Kidney tubule cell (primary cell): ENCODE measurements around the gene HOXA7.

Experiments
- DNase-seq: peaks from one replicate; pipeline ENCODE4 v3.0.0-alpha.2; 2018; ENCODE audit warnings: low spot score

Gene HOXA7

DNA sequence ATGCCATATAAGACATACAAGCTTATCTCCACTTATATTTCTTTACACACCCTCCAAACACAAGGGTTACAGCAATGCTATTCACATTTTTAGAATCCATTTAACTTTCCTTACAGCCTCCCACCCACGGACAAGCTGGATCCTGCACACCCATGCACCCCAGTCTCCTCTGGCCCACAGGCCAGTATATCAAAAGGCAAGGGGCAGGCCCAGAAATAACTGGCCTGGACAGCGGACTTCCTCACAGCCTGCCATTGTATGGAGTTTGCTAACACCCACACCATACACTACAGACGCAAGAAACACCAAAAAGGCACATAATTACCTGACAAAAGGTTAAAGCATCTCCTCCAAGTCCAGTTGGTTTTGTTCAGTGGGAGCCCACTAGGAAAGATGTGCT is 37.9 kb downstream of the HOXA7 start:
- no peak for DNase-seq

GRCh38 chr7:27117887-27118491 is 38.5 kb downstream of the HOXA7 start:
- peak; percentile 77 for DNase-seq

GRCh38 chr7:27116962-27117886 is 39.3 kb downstream of the HOXA7 start:
- no peak for DNase-seq

- no peak for DNase-seq
These were observed 40.2 kb downstream of the HOXA7 start for GRCh38 chr7:27116031-27116961.

- peak; percentile 95 for DNase-seq
These were observed 41.1 kb downstream of the HOXA7 start for GRCh38 chr7:27115221-27116026.

DNA sequence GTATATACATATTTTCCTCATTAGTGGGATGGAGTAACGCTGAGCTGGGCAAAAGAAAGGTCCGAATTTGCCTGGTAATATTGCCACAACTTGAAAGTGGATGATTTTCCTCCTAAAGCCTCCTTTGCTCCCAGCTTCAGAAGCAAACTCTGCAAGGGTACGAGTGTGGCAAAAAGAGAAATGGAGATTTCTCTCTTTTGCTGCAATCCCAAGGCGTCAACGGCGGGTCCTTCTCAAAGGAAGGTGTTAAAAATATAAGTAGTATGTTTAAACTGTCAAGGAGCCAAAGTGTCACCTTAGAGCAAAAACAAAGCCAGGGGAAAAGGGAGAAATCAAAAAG is 41.6 kb downstream of the HOXA7 start:
- DNase-seq = no peak

DNA sequence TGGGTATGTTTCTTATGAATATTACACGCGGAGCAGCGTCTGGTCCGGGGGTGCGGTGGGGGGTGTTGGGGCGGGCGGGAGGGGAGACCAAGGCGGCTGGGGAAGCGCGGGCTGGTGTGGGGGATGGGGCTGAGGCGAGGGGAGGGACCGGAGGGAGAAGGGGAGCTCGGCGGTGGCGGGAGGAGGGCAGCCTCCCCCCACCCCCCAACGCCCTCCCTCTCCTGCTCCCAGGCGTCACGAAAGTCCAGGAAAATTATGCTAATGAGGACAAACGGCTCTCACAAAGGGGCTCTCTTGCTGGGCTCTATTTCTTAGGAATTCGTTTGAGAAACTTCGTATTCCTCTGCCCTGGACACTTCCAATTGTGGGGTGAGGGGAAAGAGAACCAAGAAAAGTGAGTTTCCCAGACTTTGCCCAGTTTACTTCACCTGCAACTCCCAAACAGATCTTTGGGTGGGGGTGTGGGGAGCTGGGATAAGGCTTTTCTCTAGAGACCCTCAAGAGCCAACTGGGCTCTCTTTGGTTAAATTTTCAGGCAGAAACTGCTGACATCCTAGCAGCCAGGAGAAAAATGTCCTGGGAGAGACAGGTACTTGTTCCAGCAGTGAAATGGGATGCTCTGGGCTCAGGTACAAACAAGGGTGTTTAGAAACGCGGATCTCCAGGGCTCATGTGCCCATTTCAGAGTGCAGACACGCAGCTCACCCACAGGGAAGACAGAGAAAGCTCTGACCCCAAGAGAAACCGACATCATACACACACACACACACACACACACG is 42.3 kb downstream of the HOXA7 start:
- DNase-seq = peak; percentile 78

- peak; percentile 83 for DNase-seq
These were observed 43.2 kb downstream of the HOXA7 start for GRCh38 chr7:27112955-27113949.

DNA sequence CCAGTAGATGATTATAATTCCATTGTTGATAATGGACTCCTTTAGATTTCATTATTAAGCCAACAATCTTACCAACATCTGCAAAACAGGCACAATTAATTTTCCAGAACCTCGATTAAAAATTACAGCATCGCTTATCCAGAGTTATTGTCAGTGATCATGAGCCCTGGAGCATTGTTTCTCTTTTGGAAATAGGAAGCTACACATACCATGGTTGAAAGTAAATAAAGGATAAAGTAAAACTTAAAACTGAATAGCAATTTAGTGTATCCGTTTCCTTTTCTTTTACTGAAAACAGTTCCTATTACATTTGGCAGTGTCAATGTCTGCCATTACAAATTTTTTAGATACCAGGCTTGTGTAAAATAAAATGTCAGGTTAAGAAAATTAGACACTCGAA is 44.1 kb downstream of the HOXA7 start:
- DNase-seq = peak; percentile 13

GRCh38 chr7:27111751-27112277 is 44.7 kb downstream of the HOXA7 start:
- no peak for DNase-seq

GRCh38 chr7:27111042-27111750 is 45.3 kb downstream of the HOXA7 start:
- DNase-seq = peak; percentile 77

- DNase-seq = peak; percentile 79
These were observed 46.1 kb downstream of the HOXA7 start for GRCh38 chr7:27110186-27111031.

DNA sequence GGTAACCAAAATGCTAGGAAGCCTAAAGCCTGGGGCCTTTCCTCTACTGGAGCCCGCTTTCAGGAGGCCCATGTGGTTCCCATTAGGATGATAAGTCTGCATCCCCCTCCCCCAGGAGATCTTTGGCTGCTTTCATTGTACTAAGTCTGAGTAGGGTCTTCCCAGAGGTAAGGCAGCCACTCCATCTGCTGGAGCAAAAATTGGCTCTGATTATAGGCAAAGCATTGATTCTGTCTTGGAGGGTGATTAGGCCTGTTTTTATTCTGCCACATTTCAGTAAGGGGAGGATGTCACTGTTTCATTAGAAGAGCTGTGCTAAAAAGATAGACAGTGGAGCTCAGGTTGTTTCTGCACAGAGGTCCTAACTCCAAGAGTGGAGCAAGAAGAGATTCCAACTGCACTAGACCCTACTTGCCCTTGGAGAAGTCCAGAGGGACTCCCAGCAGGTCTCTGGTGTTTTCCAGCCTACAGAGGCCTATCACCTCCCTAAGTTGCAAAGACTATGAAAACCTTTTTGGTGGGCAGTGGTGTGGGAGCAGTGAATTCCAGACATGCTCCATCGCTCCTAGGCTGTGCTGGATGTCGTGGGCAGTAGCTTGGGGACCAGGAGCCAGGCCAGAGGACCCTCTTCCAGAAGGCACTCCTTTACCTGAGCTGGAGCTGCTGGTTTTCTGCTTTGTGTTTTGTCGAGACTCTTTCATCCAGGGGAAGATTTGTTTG is 46.8 kb downstream of the HOXA7 start:
- peak; percentile 14 for DNase-seq

DNA sequence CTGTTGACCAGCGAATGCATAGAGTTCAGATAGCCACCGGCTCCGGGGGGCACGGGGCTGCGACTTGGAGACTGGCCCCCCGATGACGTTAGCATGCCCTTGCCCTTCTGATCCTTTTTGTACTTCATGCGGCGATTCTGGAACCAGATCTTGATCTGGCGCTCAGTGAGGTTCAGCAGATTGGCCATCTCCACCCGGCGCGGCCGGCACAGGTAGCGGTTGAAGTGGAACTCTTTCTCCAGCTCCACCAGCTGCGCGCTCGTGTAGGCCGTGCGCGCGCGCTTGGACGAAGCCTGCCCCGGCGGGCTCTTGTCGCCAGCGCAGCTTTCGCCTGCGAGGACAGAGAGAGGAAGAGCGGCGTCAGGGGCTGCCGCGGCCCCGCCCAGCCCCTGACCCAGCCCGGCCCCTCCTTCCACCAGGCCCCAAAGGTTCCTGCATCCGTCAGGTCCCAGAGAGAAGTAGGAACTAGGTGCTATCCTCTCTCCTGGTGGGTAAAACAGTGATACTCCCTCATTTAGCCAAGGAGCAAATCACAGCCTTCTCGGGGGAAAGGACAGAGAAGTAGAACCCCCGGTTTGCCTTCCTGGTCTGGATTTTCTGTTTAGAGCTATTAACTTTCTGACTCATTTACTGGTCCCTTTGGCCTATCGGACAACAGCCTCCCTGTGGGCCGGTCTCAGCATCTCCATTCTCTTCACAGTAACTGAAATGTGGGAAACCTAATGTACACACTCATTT is 47.9 kb downstream of the HOXA7 start:
- DNase-seq = peak; percentile 76

- DNase-seq = peak; percentile 47
These were observed 48.8 kb downstream of the HOXA7 start for GRCh38 chr7:27107391-27108381.
